K562 (cell line): Measurements from ENCODE around the gene OSCP1. TPM values are rescaled to one million over a fixed set of nuclear protein-coding genes. Genes with fewer than 3 reads are reported as not detected.
A peak's percentile ranks its signal among the peaks of the same experiment; 100 is the strongest.

ENCODE experiments used
- ARNT ChIP-seq, 2 experiments: fragments of 450-650 bp; IDR thresholded peaks; 2 replicates each; pipeline ENCODE4 v1.6.1; 2016; ENCODE audit warnings: mild to moderate bottlenecking in 1 of 2
- CHD4 ChIP-seq: fragments of 200-600 bp; sonication (generic); IDR thresholded peaks from 3 replicates; pipeline ENCODE4 v1.6.1; 2012; ENCODE audit warnings: low read depth, mild to moderate bottlenecking, mixed read lengths, low read length, inconsistent platforms; ENCODE audit not compliant: insufficient read depth, insufficient replicate concordance, poor library complexity, severe bottlenecking
- ETS1 ChIP-seq: conservative IDR thresholded peaks from 2 replicates; pipeline ENCODE4 v1.6.1; 2011; ENCODE audit warnings: low read depth, mild to moderate bottlenecking, low read length; ENCODE audit not compliant: control insufficient read depth
- GABPA ChIP-seq: fragments of 200-800 bp; sonication (Bioruptor generic); conservative IDR thresholded peaks from 2 replicates; pipeline ENCODE4 v1.6.1; 2016; ENCODE audit warnings: low read depth, missing genetic modification characterization, missing compliant biosample characterization
- GABPB1 ChIP-seq: sonication (generic); formaldehyde crosslinking; IDR thresholded peaks from 2 replicates; pipeline ENCODE4 v1.8.0; 2022; ENCODE audit warnings: mild to moderate bottlenecking, missing genetic modification reagents
- LEF1 ChIP-seq: fragments of 450-650 bp; IDR thresholded peaks from 2 replicates; pipeline ENCODE4 v1.6.1; 2016; ENCODE audit warnings: mild to moderate bottlenecking
- MYC ChIP-seq, 2 experiments: fragments of 250-450 bp in 1 of 2; sonication (Bioruptor Pico) in 1 of 2; IDR thresholded peaks; 2 replicates each; pipeline versions ENCODE4 v1.5.1 to v1.6.1; 2012 to 2021; ENCODE audit warnings: low read depth in 2 of 2, borderline replicate concordance in 1 of 2, improper control_type of control experiment in 1 of 2, low read length in 1 of 2, mild to moderate bottlenecking in 1 of 2, moderate library complexity in 1 of 2
- NEUROD1 ChIP-seq: fragments of 150-350 bp; IDR thresholded peaks from 2 replicates; pipeline ENCODE4 v1.6.1; 2014; ENCODE audit warnings: borderline replicate concordance, low read length, low read depth; ENCODE audit not compliant: partially characterized antibody
- NFIC ChIP-seq: fragments of 450-650 bp; IDR thresholded peaks from 2 replicates; pipeline ENCODE4 v1.6.1; 2017; ENCODE audit warnings: mild to moderate bottlenecking, inconsistent platforms
- NR4A1 ChIP-seq, 2 experiments: fragments of 250-450 bp in 1 of 2; fragments of 450-650 bp in 1 of 2; sonication (Bioruptor Pico) in 1 of 2; IDR thresholded peaks; 2 replicates each; pipeline versions ENCODE4 v1.4.0 to v1.6.1; 2016 to 2020; ENCODE audit warnings: mild to moderate bottlenecking in 2 of 2, missing compliant biosample characterization in 1 of 2, missing genetic modification characterization in 1 of 2, moderate library complexity in 1 of 2
- PURB ChIP-seq: sonication (generic); formaldehyde crosslinking; IDR thresholded peaks from 2 replicates; pipeline ENCODE4 v1.9.0; 2021; ENCODE audit warnings: low read depth, mild to moderate bottlenecking, missing genetic modification reagents
- RBM39 ChIP-seq: fragments of 200-400 bp; formaldehyde crosslinking; optimal IDR thresholded peaks from 2 replicates; pipeline ENCODE3; 2018; ENCODE audit warnings: low read depth, low read length
- SUPT5H ChIP-seq: fragments of 450-650 bp; IDR thresholded peaks from 2 replicates; pipeline ENCODE4 v1.6.1; 2016
- TCF15 ChIP-seq: fragments of 250-450 bp; sonication (Bioruptor Pico); IDR thresholded peaks from 2 replicates; pipeline ENCODE4 v1.8.0; 2022; ENCODE audit warnings: moderate library complexity, mild to moderate bottlenecking, inconsistent platforms
- TFAP4 ChIP-seq: sonication (generic); formaldehyde crosslinking; IDR thresholded peaks from 2 replicates; pipeline ENCODE4 v1.8.0; 2022; ENCODE audit warnings: missing genetic modification reagents, mild to moderate bottlenecking, moderate library complexity, borderline replicate concordance
- THAP12 ChIP-seq: fragments of 250-450 bp; sonication (Bioruptor Pico); IDR thresholded peaks from 2 replicates; pipeline ENCODE4 v1.9.0; 2021; ENCODE audit warnings: mild to moderate bottlenecking, inconsistent platforms
- ZC3H11A ChIP-seq: IDR thresholded peaks from 2 replicates; pipeline ENCODE4 v1.6.1; 2012; ENCODE audit warnings: low read depth, low read length, improper control_type of control experiment
- ZFX ChIP-seq: sonication (generic); formaldehyde crosslinking; IDR thresholded peaks from 2 replicates; pipeline ENCODE4 v1.8.0; 2022; ENCODE audit warnings: mild to moderate bottlenecking, missing genetic modification reagents, moderate library complexity
- ZKSCAN3 ChIP-seq: fragments of 250-450 bp; sonication (Bioruptor Pico); IDR thresholded peaks from 2 replicates; pipeline ENCODE4 v1.4.0; 2020
- ZNF24 ChIP-seq: fragments of 450-650 bp; IDR thresholded peaks from 2 replicates; pipeline ENCODE4 v1.6.1; 2016
- ZNF253 ChIP-seq: fragments of 250-450 bp; sonication (Bioruptor Pico); conservative IDR thresholded peaks from 2 replicates; pipeline ENCODE4 v1.6.1; 2021; ENCODE audit warnings: mild to moderate bottlenecking
- ZNF408 ChIP-seq: fragments of 250-450 bp; sonication (Bioruptor Pico); IDR thresholded peaks from 2 replicates; pipeline ENCODE4 v1.4.0; 2020; ENCODE audit warnings: low read depth, mild to moderate bottlenecking, moderate library complexity
- ZNF444 ChIP-seq: fragments of 250-450 bp; sonication (Bioruptor Pico); IDR thresholded peaks from 2 replicates; pipeline ENCODE4 v1.4.0; 2020; ENCODE audit warnings: mild to moderate bottlenecking, moderate library complexity
- polyA plus RNA-seq, 8 experiments: library from polyadenylated mRNA; depleted of rRNA in 4 of 8; stranded (reverse) in 5 of 8; unstranded in 3 of 8; fragments of >200 nt; fragmentation: Nextera tagmentation in 2 of 8; fragmentation: Illumina TruSeq in 1 of 8; extraction: Ambion mirVana in 2 of 8; extraction: Trizol in 1 of 8; gene quantifications; 2 replicates each; pipeline versions ENCODE4 v1.2.1 to v1.2.3, GENCODE V29; 2011 to 2014; ENCODE audit warnings: inconsistent platforms in 1 of 8, missing spikeins in 1 of 8
- total RNA-seq, 7 experiments: library from RNA; depleted of rRNA in 6 of 7; stranded (reverse); fragments of >200 nt in 6 of 7; fragmentation: Illumina TruSeq in 2 of 7; extraction: Trizol in 2 of 7; gene quantifications; 2 replicates each; pipeline versions ENCODE4 v1.2.1 to v1.2.3, GENCODE V29; 2011 to 2021; ENCODE audit warnings: low replicate concordance in 1 of 7

OSCP1 gene
- total and polyA plus RNA-seq, 9 of the 15 experiments (the other 6 are each of a cell fraction or from before 2014, with no cell fraction given), result 0.15 to 0.40 (median 0.33) TPM; not detected in 5

- 0 out of 2 replicates have a peak, but pooled peaks have one; percentile 12 for TF ChIP-seq NR4A1 (CRISPR knock-in tag; IDR thresholded peaks at IDR 0.05)
- TF ChIP-seq NR4A1 (tag; IDR thresholded peaks at IDR 0.05), result no peak
- peak; percentile 68; the same call in 1 of the 2 replicates for TF ChIP-seq ZC3H11A
- peak; percentile 60 for TF ChIP-seq LEF1
- TF ChIP-seq PURB (CRISPR knock-in tag), result no peak
- TF ChIP-seq NFIC, result no peak
- TF ChIP-seq ZNF24, result peak; percentile 98
- TF ChIP-seq GABPB1, result peak; percentile 53; the same call in 1 of the 2 replicates
- TF ChIP-seq GABPA (tag), result no peak
- no peak for TF ChIP-seq ZNF408 (CRISPR knock-in tag)
- no peak for TF ChIP-seq CHD4
- peak; percentile 18 for TF ChIP-seq NEUROD1
- TF ChIP-seq ARNT (IDR thresholded peaks at IDR 0.05), result peak in 1 of 2 experiments; percentile 66; a peak in 2 of 4 replicates
- TF ChIP-seq ZNF444 (CRISPR knock-in tag), result no peak
- TF ChIP-seq ZKSCAN3 (CRISPR knock-in tag), result no peak
- no peak for TF ChIP-seq ZNF253 (CRISPR knock-in tag)
- TF ChIP-seq RBM39, result no peak
- TF ChIP-seq ZFX, result peak; percentile 61
- TF ChIP-seq SUPT5H, result no peak
- no peak for TF ChIP-seq ETS1
- 0 out of 2 replicates have a peak, but pooled peaks have one; percentile 16 for TF ChIP-seq TFAP4
- TF ChIP-seq TCF15 (CRISPR knock-in tag), result no peak
- no peak for TF ChIP-seq THAP12 (CRISPR knock-in tag)
- TF ChIP-seq MYC (IDR thresholded peaks at IDR 0.05; ENCODE audit: low read depth, low read length), result no peak; the same call in 1 of the 2 replicates
- no peak for TF ChIP-seq MYC (CRISPR knock-in tag; IDR thresholded peaks at IDR 0.05; ENCODE audit: borderline replicate concordance, low read depth)
These were observed 65.5 kb downstream of the OSCP1 start (continued) for GRCh38 chr1:36384542-36385409.
